Stomach (tissue), 4 donors: ENCODE results near the gene BEND4.

ENCODE experiments used
- CTCF ChIP-seq, 7 experiments: fragments of 450-650 bp in 4 of 7; fragments of 200-600 bp in 3 of 7; sonication (generic) in 3 of 7; IDR thresholded peaks; one replicate each; pipeline ENCODE4 v1.5.1; 2016 to 2019; ENCODE audit warnings: antibody characterized with exemption in 7 of 7, control low read depth in 2 of 7, mild to moderate bottlenecking in 1 of 7
- EP300 ChIP-seq: sonication (generic); formaldehyde crosslinking; IDR thresholded peaks from one replicate; pipeline ENCODE4 v1.6.1; 2017; ENCODE audit warnings: antibody characterized with exemption

- TF ChIP-seq CTCF (IDR thresholded peaks at IDR 0.05) (no peak), EP300 (no peak)
Observed at GRCh38 chr4:42074294-42074693, 78.2 kb downstream of the BEND4 start.
